Activated T-helper 2 cell treated with anti-CD3 and anti-CD28 coated beads, Interferon-gamma antibody, Interleukin-2, Interleukin-4, amounts not matched to agents 10 μg/mL and 5 μg/mL and 100 μg/mL, durations not matched to agents 14 hours and 24 hours and 36 hours (primary cell): ENCODE data around the gene RNASE4. TPM values are rescaled to one million over a fixed set of nuclear protein-coding genes. Genes with fewer than 3 reads are reported as not detected.

Experiments
- DNase-seq: peaks from one replicate; pipeline ENCODE4 v3.0.0; 2021; ENCODE audit warnings: low spot score
- H3K27ac Mint-ChIP-seq: one replicate; pipeline ENCODE4 v1.8.0; 2021; ENCODE audit warnings: mixed read lengths
- H3K27me3 Mint-ChIP-seq: one replicate; pipeline ENCODE4 v1.8.0; 2021; ENCODE audit warnings: low read depth, mixed read lengths
- H3K36me3 Mint-ChIP-seq: one replicate; pipeline ENCODE4 v1.8.0; 2021; ENCODE audit warnings: low read depth, mixed read lengths
- H3K4me1 Mint-ChIP-seq: one replicate; pipeline ENCODE4 v1.8.0; 2021; ENCODE audit warnings: low read depth, mixed read lengths
- H3K4me3 Mint-ChIP-seq: one replicate; pipeline ENCODE4 v1.8.0; 2021; ENCODE audit warnings: low read depth, mild to moderate bottlenecking, moderate library complexity, mixed read lengths
- H3K9me3 Mint-ChIP-seq: one replicate; pipeline ENCODE4 v1.8.0; 2021; ENCODE audit warnings: mixed read lengths
- intact Hi-C: fragments of 100-400 bp; cut with micrococcal nuclease; formaldehyde crosslinking; loops from one replicate; pipeline ENCODE4 v1.15.1; 2023
- total RNA-seq: library from RNA; stranded (reverse); gene quantifications from 2 replicates; pipeline ENCODE4 v1.2.3, GENCODE V29; 2022

The RNASE4 gene
- total RNA-seq, 1 donor from 2014 or later = 0.73 TPM

DNA sequence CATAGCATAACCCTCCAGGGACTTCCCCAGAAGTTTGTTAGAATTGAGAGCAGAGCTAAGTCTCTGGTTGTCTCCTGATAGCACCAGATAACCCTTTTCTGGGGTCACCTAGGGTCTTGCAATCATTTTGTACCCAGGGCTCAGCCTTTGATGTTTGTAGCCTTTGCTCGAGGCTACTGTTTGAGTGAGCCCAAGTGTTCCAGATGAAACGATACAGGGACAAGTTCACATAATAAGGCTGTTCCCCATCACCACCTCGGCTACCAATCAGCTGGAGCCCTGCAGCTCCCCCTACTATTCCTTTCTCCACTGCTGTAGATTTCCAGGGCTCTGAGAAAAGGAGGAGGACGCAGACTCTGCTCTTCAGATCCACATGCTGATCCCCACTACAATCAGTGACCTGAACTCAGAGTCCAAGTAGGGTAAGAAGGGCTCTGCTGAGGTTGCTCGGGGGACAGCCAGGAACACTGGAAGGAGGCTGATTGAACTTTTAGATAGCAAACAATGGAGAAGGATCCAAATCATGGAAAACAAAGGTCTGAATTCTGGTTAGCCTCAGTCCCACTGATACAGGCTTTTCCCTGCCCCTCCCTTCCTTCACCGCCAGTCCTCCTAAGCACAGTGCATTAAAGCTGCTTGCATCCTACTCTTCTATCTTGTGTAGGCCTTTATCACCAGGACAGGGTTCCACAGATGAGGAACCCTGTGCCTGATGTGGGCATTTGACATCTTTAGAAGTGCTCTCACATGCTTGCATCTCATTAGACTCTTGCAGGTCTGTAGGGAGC lies 61.4 kb downstream of the RNASE4 start, which contains the start of gene EDDM3A:
EDDM3A (plus strand) TSS at position 317 of the 788 bp plus-strand sequence. CDS start 1,694 bp downstream, outside the sequence.
- H3K4me3 Mint-ChIP-seq = no peak within 1 kb of the TSS
- no peaks in the 10 kb centered on the region for H3K4me1 Mint-ChIP-seq
- intact Hi-C loops = no loop called here
- H3K36me3 Mint-ChIP-seq = no peaks in the 10 kb centered on the region
- no peak for DNase-seq
- no peak within 1 kb of the TSS for H3K27ac Mint-ChIP-seq
- H3K9me3 Mint-ChIP-seq = no peaks in the 10 kb centered on the region
- no peaks in the 10 kb centered on the region for H3K27me3 Mint-ChIP-seq

DNA sequence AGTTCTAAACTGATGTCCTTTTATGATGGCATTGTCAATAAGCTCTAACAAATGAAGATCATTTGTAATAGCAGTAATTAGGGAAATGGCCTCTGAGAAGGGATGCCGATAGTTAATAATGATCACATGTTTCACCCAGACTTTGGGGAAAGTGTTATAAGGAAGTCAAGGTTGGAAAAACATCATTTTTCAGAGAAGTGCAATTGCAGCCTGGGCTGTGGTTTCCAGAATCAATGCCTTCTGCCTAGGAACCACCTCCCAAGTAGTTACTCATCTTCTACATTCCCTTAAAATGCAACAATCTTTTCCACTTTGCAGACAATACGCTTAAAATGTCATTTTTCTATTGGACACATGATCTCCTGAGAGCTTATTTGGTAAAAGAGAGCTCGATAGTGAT lies 62.2 kb downstream of the RNASE4 start:
- DNase-seq = no peak
- peaks cover under 1% of the 10 kb centered on the region for H3K9me3 Mint-ChIP-seq
- intact Hi-C loops = no loop called here
- no peak overlapping the region for H3K27ac Mint-ChIP-seq
- H3K4me3 Mint-ChIP-seq = no peak overlapping the region
- H3K36me3 Mint-ChIP-seq = no peaks in the 10 kb centered on the region
- H3K4me1 Mint-ChIP-seq = no peaks in the 10 kb centered on the region
- H3K27me3 Mint-ChIP-seq = no peaks in the 10 kb centered on the region

DNA sequence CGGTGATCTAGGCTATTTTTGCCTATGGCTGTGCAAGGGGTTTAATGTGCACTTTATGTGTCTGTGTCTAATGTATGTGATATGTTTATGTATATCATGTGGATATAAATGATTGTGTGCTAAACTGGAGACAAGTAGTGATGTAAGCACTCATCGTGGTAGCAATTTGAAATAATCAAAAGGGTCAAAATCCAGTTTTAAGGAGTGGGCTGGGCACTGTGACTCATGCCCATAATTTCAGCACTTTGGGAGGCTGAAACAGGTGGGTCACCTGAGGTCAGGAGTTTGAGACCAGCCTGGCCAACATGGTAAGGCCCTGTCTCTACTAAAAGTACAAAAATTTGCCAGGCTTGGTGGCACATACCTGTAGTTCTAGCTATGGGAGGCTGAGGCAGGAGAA lies 64.1 kb downstream of the RNASE4 start:
- Mint-ChIP-seq H3K36me3 (no peaks in the 10 kb centered on the region), H3K9me3 (peaks cover 19% of the 10 kb centered on the region), H3K27me3 (no peaks in the 10 kb centered on the region), H3K27ac (no peak overlapping the region), H3K4me3 (no peak overlapping the region), H3K4me1 (no peaks in the 10 kb centered on the region)
- intact Hi-C loops = no loop called here
- DNase-seq = no peak

DNA sequence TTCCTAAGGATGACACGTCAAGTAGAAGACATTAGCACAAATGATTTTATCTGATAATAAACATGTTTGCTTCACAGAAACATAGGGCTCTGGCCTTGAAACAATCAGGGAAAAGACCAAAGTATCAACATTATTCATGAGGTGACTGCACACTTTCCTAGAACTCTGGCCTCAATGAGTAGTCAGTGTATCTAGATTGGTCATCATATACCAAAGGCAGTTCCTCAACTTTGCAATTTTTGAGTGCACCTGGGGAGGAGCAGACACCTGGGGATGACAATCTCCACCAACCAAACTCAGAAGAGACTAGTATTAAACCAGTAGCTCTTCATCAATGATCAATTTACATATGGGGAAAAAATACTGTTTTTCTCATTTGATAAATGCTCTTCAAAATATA lies 65.8 kb downstream of the RNASE4 start:
- Mint-ChIP-seq H3K4me3 (no peak overlapping the region), H3K4me1 (no peaks in the 10 kb centered on the region), H3K9me3 (peaks cover 21% of the 10 kb centered on the region), H3K36me3 (no peaks in the 10 kb centered on the region), H3K27ac (no peak overlapping the region), H3K27me3 (no peaks in the 10 kb centered on the region)
- no peak for DNase-seq
- intact Hi-C loops = no loop called here

Other genes starting within 250 kb of the RNASE4 start
- gene KLHL33, start 248.4 kb upstream of the RNASE4 start, total RNA-seq = 0.07 TPM in 1 of 2 replicates, not detected in the other
- 66.0 and 66.5 TPM in 2 replicates for gene OSGEP, start 229.7 kb upstream of the RNASE4 start, total RNA-seq
- 217 and 228 TPM in 2 replicates for gene APEX1, start 229.3 kb upstream of the RNASE4 start, total RNA-seq
- gene PIP4P1, start 223.1 kb upstream of the RNASE4 start, total RNA-seq = 28.2 and 33.7 TPM in 2 replicates
- 133 and 137 TPM in 2 replicates for gene PNP, start 215.2 kb upstream of the RNASE4 start, total RNA-seq
- 0.16 and 0.21 TPM in 2 replicates for gene RNASE10, start 179.0 kb upstream of the RNASE4 start, total RNA-seq
- gene RNASE9, start 123.5 kb upstream of the RNASE4 start, total RNA-seq = not detected in 2 replicates
- gene RNASE11, start 96.6 kb upstream of the RNASE4 start, total RNA-seq = not detected in 2 replicates
- gene RNASE12, start 93.2 kb upstream of the RNASE4 start, total RNA-seq = not detected in 2 replicates
- gene OR6S1, start 42.9 kb upstream of the RNASE4 start, total RNA-seq = not detected in 2 replicates
- 0.68 and 0.92 TPM in 2 replicates for gene ANG, start 4.2 kb downstream of the RNASE4 start, total RNA-seq
- not detected in 2 replicates for gene EDDM3A, start 61.3 kb downstream of the RNASE4 start, total RNA-seq
- gene EDDM3B, start 83.8 kb downstream of the RNASE4 start, total RNA-seq = not detected in 2 replicates
- 0.91 and 0.94 TPM in 2 replicates for gene RNASE6, start 96.7 kb downstream of the RNASE4 start, total RNA-seq
- not detected in 2 replicates for gene RNASE1, start 118.3 kb downstream of the RNASE4 start, total RNA-seq
- gene RNASE3, start 206.8 kb downstream of the RNASE4 start, total RNA-seq = not detected in 2 replicates